ENCODE data around the gene ZFP36L1.

Gene ZFP36L1

GRCh38 chr14:68785534-68786490 lies 7.1 kb downstream of the ZFP36L1 start:
- H3K4me3 ChIP-seq (ENCODE audit: low read depth in 1 of 2, low read length in 2 of 2) = no peak overlapping the region
- peaks cover 20% of the 10 kb centered on the region for H3K36me3 ChIP-seq (ENCODE audit: insufficient read depth, low read length)
- H3K27me3 ChIP-seq (ENCODE audit: insufficient read depth, low read length, poor library complexity) = no peaks in the 10 kb centered on the region
- peaks cover 8% of the 10 kb centered on the region for H4K20me1 ChIP-seq (ENCODE audit: insufficient read depth, low read length)
- no peak for ATAC-seq (ENCODE audit: insufficient read depth, low read depth)
- H3K79me2 ChIP-seq (ENCODE audit: insufficient read depth, low read length) = peaks cover 11% of the 10 kb centered on the region
- DNase-seq = no peak
- no peaks in the 10 kb centered on the region for H3K9me3 ChIP-seq (ENCODE audit: insufficient read depth, low read length, severe bottlenecking)
- no peak overlapping the region for H3K9ac ChIP-seq (ENCODE audit: low read depth, low read length)
- peaks cover 30% of the 10 kb centered on the region for H3K4me1 ChIP-seq (ENCODE audit: insufficient read depth, low read length)
- TF ChIP-seq CTCF (IDR thresholded peaks at IDR 0.05; ENCODE audit: borderline replicate concordance, extremely low read depth, low read length, poor library complexity, severe bottlenecking) (no peak), EZH2 (IDR thresholded peaks at IDR 0.05; ENCODE audit: borderline replicate concordance, low read depth, low read length, severe bottlenecking) (no peak)
- no peak overlapping the region for H2AFZ ChIP-seq (ENCODE audit: low read depth, low read length)
- no peak overlapping the region for H3K4me2 ChIP-seq (ENCODE audit: insufficient read depth, low read length)
- no peak overlapping the region for H3K27ac ChIP-seq (ENCODE audit: low read length)

- Histone ChIP-seq H3K9ac (ENCODE audit: low read depth, low read length) (no peak overlapping the region), H3K36me3 (ENCODE audit: insufficient read depth, low read length) (peaks cover 13% of the 10 kb centered on the region), H3K4me2 (ENCODE audit: insufficient read depth, low read length) (no peak overlapping the region), H3K27me3 (ENCODE audit: insufficient read depth, low read length, poor library complexity) (no peaks in the 10 kb centered on the region), H3K27ac (ENCODE audit: low read length) (no peak overlapping the region), H3K4me3 (ENCODE audit: low read depth in 1 of 2, low read length in 2 of 2) (no peak overlapping the region), H4K20me1 (ENCODE audit: insufficient read depth, low read length) (peaks cover under 1% of the 10 kb centered on the region), H2AFZ (ENCODE audit: low read depth, low read length) (no peak overlapping the region), H3K9me3 (ENCODE audit: insufficient read depth, low read length, severe bottlenecking) (no peaks in the 10 kb centered on the region), H3K4me1 (ENCODE audit: insufficient read depth, low read length) (peaks cover 30% of the 10 kb centered on the region), H3K79me2 (ENCODE audit: insufficient read depth, low read length) (peaks cover 3% of the 10 kb centered on the region; the same call in 1 of the 2 replicates)
- DNase-seq (no peak), ATAC-seq (ENCODE audit: insufficient read depth, low read depth) (no peak)
- TF ChIP-seq CTCF (IDR thresholded peaks at IDR 0.05; ENCODE audit: borderline replicate concordance, extremely low read depth, low read length, poor library complexity, severe bottlenecking) (no peak), EZH2 (IDR thresholded peaks at IDR 0.05; ENCODE audit: borderline replicate concordance, low read depth, low read length, severe bottlenecking) (no peak)
Observed at GRCh38 chr14:68784978-68785533, 7.8 kb downstream of the ZFP36L1 start.

- peaks cover 29% of the 10 kb centered on the region for H3K4me1 ChIP-seq (ENCODE audit: insufficient read depth, low read length)
- H3K4me2 ChIP-seq (ENCODE audit: insufficient read depth, low read length) = no peak overlapping the region
- H3K9me3 ChIP-seq (ENCODE audit: insufficient read depth, low read length, severe bottlenecking) = no peaks in the 10 kb centered on the region
- no peak overlapping the region for H3K27ac ChIP-seq (ENCODE audit: low read length)
- H3K36me3 ChIP-seq (ENCODE audit: insufficient read depth, low read length) = peaks cover 6% of the 10 kb centered on the region
- no peak overlapping the region for H3K4me3 ChIP-seq (ENCODE audit: low read depth in 1 of 2, low read length in 2 of 2)
- H2AFZ ChIP-seq (ENCODE audit: low read depth, low read length) = no peak overlapping the region
- no peak for ATAC-seq (ENCODE audit: insufficient read depth, low read depth)
- no peak for DNase-seq
- H4K20me1 ChIP-seq (ENCODE audit: insufficient read depth, low read length) = no peaks in the 10 kb centered on the region; the same call in 1 of the 2 replicates
- H3K27me3 ChIP-seq (ENCODE audit: insufficient read depth, low read length, poor library complexity) = no peaks in the 10 kb centered on the region
- no peaks in the 10 kb centered on the region for H3K79me2 ChIP-seq (ENCODE audit: insufficient read depth, low read length)
- no peak overlapping the region for H3K9ac ChIP-seq (ENCODE audit: low read depth, low read length)
- no peak for TF ChIP-seq CTCF (IDR thresholded peaks at IDR 0.05; ENCODE audit: borderline replicate concordance, extremely low read depth, low read length, poor library complexity, severe bottlenecking)
- TF ChIP-seq EZH2 (IDR thresholded peaks at IDR 0.05; ENCODE audit: borderline replicate concordance, low read depth, low read length, severe bottlenecking) = no peak
Observed at GRCh38 chr14:68784226-68784910, 8.5 kb downstream of the ZFP36L1 start.
